ENCODE results near the gene OR10G7.

DNA sequence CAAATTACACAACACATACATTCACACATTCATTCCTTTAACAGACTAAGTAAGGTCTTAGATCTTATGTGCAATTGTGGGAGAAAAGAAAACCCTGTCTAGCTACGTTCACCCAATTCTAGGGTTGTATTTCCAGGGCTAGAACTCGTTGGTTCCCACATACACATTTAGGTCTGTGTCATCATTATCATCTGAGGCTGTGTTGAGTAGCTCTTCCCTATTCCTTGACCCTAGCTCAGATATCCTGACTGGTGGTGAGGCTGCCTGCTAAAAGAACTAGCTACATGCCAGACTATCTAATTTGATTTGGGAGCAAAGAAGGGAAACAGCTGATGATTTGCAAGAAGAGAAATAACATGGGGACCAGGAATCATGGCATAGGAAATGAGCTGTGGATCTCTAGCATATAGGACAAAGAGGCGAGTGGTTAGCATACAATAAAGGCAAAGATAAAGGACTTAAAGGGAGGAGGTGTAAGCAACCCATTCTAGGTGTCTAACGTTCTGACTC lies 27.5 kb upstream of the OR10G7 start:
- TF ChIP-seq GATA2 (IDR thresholded peaks at IDR 0.05; ENCODE audit: low read depth, low read length), result no peak
- TF ChIP-seq GATA3 (IDR thresholded peaks at IDR 0.05; ENCODE audit: low read depth, low read length), result no peak

Data from SH-SY5Y (cell line).